GM18517 (cell line): Measurements from ENCODE around the gene HAO1.

ENCODE experiments used
- ATAC-seq: cut with Tn5 transposase; IDR thresholded peaks from one replicate; pipeline ENCODE4 v1.9.1; 2021; ENCODE audit warnings: mild to moderate bottlenecking, moderate library complexity; ENCODE audit not compliant: unreplicated experiment

HAO1 gene

DNA sequence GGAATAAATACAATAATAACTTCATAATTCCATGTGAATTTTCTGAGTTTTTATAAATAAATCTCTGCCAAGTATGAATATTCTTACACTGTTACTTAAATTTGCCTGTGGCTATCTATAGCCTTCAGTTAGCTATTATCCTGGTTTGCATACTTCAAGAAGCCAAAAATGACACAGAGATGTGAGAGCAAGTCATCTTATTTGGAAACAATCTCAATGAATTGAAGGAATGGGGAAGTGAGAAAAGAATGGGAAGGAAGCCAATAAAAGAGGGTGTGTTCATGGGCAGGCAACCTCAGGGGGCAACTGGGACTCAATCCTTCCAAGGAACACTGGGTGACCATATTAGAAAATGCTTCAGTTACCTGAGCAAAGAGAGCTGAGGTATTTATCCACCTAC lies 9.9 kb downstream of the HAO1 start:
- no peak for ATAC-seq

- ATAC-seq, result no peak
These were observed 13.5 kb downstream of the HAO1 start for GRCh38 chr20:7926767-7927166.

DNA sequence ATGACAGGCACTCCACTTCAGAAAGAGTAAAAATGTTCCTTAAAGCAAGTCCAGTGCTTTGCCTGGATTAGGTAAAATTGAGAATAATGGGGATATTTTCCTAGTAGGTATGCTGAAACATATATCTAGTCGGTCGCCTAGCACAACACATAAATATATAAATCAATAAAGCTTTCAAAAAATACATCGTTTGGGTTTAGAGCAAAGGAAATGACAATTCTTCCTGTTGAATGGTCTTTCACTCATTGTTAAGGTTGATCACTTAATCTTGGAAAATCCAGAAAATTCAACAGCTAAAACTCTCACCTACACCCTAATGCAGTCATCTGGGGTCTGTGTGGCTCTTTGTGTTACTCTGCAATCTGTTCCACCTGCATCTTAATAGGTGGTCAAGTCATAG lies 13.9 kb downstream of the HAO1 start:
- ATAC-seq, result no peak

DNA sequence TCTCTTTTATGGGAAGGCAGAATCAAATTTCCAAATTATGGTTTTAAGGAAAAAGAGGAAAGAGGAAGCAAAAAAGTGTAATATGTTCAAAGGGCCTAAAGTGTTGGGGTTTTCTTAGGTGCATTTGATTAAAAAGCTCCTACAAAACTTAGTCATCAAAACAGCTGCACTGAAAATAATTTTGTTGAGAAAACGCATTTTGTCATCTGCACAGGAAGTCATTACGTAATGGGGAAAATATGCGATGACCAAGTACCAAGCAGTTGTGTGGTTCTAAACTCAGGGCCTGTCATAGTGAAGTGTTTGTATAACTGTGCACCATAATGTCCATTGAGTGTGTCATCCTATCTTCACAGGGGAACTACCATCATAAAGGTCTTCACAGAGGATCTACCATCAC lies 15.6 kb downstream of the HAO1 start:
- ATAC-seq, result no peak

DNA sequence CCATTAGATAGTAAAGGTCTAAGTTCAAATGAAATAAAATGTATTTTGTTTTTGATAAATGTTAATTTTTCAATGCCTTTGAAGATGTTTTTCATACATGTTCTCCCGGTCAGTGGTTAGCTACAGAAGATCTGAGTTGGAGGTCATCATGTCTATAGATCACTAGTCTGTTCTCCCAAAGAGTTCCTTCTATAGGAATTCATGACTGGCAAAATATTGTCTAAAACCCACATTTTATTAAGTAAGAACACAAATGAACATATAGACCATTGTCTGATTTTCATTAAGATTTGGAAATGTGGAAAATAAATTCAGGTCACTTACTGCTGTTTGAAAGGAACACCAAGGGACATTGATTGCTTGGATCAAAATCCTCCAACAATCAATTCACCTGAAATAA lies 23.6 kb downstream of the HAO1 start:
- no peak for ATAC-seq

GRCh38 chr20:7912551-7912950 lies 27.7 kb downstream of the HAO1 start:
- no peak for ATAC-seq

GRCh38 chr20:7911586-7912330 lies 28.5 kb downstream of the HAO1 start:
- ATAC-seq, result no peak

DNA sequence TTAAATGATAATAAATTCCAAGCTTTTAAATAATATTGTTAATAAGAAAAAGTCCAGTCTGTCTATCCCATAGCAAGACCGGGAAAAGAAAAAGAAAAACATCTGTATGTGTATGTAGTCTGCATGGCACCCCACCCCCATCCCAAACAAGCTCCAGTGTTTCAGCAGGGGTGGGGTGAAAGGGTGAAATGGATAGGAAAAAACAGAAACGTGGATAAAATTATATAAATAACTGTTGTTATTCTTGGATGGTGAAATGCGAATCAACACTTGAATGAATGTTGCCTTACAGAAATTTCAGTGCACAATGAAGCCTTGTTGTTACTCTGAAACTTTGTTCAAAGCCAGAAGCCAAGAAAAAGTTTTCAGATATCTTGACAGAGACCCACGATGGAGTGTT lies 31.4 kb downstream of the HAO1 start:
- no peak for ATAC-seq

- ATAC-seq, result no peak
These were observed 36.8 kb downstream of the HAO1 start for GRCh38 chr20:7903429-7903828.

DNA sequence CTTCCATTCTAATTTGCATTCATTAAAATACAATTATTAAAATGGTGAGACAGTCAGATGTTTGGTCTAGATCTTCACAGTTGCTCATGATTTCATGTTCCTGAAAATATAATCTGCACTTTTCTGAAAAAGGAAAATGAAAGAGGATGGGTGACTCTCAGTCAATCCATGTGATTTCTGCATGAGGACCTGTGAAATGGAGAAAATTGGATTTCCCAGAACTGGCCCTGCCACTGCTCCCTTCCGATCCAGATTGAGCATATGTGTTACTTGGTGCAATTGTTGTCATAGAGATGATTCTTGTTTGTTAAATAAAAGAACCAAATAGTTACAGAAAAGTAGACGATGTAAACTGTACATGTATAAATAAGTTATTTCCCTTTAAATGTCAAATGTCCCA lies 37.4 kb downstream of the HAO1 start:
- ATAC-seq, result no peak

DNA sequence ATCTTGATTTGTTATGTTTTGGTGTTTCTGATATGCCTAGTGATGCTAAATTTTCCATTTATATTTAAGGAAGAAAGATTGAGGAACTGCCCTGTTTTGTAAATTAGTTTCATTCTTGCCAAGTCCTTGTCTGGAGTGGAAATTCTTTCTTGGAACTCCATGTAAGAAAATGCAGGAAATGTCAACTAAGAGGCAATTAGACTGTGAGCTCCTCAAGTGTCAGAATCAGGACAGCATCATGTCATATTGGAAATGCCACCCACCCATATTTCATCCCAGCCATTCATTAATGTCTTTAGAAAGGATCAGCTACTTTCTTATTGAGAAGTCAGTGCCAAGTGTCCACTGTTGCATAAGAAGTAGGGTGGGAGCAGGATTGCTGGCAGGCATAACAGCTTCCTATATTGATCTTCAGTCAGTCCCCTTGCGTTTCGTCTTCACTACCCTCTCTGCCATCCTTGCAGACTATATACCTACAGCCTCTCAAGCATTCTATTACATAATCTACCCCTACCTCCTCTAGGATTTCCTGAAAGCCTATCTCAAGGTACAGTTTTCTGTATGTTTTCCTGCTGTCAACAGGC lies 42.4 kb downstream of the HAO1 start:
- no peak for ATAC-seq

- no peak for ATAC-seq
These were observed 47.1 kb downstream of the HAO1 start for GRCh38 chr20:7893014-7893730.

DNA sequence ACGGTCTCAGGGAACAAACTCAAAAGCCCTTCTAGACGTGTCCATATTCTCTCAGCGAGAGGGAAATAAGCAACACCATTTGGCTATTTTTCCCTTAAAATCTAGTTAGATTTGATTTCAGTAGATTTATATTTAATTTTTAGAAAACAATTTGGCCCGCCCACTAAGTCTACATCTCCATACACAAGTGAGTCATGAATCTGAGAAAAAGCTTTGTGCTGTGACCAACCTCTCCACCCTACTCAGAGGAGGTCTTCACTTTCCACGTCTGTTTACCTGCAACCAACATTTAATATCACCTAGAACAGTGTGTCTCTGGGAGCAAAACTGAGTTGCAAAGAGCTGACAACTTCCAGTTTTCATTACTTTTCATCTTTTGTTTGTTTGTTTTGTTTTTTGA lies 48.6 kb downstream of the HAO1 start:
- ATAC-seq, result no peak

DNA sequence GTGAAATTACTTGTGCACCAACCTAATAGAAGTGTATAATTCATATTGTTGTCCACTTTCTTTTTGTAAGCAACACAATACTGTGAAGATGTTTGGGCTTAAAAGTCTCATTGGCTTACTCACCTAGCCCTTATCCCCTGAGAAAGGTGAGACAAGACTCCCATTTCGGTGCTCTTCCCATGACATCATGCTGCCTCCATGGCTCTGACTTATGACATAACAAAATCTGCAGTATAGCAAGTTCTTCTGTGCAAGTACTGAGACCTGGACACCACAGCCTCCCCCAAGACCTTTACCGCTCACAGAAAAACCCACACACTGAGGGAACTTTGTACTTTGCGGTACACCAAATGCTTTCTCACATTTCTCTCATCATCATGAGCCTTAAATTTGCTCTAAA lies 50.5 kb downstream of the HAO1 start:
- ATAC-seq, result no peak

GRCh38 chr20:7883741-7884140 lies 56.5 kb downstream of the HAO1 start:
- no peak for ATAC-seq

DNA sequence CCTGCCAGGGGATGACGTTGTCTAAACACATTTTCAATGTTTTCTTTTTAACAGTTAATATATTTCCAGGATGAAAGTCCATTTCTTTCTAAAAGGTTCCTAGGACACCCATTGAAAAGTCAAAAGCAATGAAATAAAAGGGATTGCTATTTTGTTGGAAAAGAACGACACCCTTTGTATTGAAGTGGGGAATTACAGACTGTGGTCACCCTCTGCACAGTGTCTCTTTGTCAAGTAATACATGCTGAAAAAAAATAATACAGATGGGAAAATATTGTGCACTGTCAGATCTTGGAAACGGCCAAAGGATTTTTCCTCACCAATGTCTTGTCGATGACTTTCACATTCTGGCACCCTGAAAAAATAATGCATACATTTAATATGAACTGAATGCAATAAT lies 56.9 kb downstream of the HAO1 start:
- no peak for ATAC-seq

- ATAC-seq, result no peak
These were observed 58.2 kb downstream of the HAO1 start for GRCh38 chr20:7882076-7882475.

DNA sequence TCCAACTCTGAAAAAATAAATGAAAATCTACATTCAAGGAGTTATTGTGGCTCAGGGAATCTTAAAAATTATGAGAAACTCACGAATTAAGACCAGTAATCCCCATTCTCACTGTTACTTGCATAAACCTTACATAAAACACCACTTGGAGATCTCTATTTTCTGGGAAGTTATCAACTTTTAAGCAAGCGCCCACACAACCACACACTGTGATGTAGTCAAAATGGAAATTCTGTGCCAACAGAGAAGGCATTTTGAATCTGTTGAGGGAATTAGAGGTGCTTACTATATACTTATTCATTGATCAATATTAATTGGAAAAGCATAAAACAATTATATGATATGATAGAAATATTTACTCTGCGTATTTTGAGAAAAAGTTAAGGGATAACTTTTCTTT lies 58.7 kb downstream of the HAO1 start:
- ATAC-seq, result no peak

DNA sequence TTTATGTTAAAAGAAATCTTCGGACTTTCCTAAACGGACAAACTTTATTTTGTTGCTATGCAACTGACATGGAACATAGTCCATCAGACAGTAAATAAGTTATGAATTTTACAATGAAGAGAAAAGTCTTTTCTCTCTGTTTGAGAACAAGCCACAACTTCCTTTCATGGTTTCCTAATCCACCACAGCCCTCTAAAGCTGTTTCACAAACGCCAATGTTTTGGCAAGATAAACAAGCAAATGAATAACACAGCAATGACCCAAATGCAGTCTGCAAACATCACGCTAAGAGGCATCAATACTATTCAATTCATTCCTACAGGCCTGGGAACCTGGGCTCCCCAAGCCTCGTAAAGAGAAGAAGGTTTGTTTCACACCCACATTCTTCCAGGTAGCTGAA lies 60.4 kb downstream of the HAO1 start:
- ATAC-seq, result no peak

- ATAC-seq, result no peak
These were observed 72.2 kb downstream of the HAO1 start for GRCh38 chr20:7868108-7868507.

GRCh38 chr20:7866285-7866684 lies 74.0 kb downstream of the HAO1 start:
- ATAC-seq, result no peak

DNA sequence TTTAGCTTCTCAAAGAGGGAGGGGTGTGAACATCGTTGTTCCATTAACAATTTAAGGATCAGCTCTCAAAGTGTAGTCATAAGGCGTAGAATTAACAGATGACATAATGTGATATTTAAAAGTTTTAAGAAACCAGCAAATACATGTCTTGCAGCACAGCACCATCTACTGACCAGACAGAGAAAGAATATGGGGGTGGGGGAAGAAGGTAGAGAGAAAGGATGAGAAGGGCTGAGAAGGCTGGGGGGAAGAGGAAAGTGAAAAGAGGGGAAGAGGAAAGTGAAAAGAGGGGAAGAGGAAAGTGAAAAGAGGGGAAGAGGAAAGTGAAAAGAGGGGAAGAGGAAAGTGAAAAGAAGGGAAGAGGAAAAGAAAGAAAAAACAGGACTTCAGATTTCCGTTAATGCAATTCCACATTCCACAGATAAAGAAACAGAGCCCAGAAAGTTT lies 80.9 kb downstream of the HAO1 start:
- ATAC-seq, result no peak
